ENCODE measurements around the gene NRCAM. TPM values are rescaled to one million over a fixed set of nuclear protein-coding genes. Genes with fewer than 3 reads are reported as not detected.
A peak's percentile ranks its signal among the peaks of the same experiment; 100 is the strongest.

Gene NRCAM
- total RNA-seq, 1 donor from 2014 or later, result 16.2 TPM

DNA sequence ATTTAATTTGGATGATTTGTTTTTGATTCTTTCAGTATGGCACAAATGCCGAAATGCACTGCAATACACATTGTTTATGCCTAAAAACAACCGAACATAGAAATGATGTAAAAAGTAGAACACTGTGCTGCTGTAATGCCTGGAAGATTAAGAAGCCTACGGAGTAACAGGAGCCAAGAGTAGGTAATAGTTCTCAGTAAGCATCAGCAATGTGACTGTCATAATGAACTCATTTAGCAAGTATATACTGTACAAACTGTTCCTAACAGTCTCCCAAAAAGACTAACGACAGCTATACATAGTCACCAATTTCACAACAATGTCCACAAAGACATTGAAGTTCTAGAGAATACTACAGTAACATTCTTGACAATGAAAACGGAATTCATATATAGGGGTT lies 307.1 kb downstream of the NRCAM start:
- no peak for DNase-seq

DNA sequence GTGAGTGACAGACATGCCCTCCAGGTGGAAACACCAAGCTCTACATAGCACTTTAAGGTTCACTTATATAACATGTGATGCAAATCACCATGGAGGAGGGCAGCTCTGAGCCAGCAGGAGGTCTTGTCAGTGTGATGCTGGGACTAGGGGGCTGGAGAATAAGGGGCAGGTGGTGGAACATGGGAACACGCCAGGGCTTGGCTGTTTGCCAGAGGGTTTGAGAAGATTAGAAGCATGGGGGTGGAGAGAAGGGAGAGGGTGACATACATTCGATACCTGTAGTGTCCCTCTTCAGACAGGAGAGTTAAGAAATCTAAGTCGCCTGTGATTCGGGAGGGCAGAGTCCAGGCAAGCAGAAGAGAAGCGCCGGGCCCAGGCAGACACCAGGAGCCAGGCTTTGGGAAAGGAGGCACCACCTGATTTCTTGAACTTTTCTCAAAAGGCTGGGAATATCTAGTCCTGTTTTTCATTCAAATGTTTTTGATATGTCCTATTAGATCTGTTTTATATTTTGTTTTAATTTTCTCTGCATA lies 309.1 kb downstream of the NRCAM start:
- DNase-seq, result peak; percentile 54

DNA sequence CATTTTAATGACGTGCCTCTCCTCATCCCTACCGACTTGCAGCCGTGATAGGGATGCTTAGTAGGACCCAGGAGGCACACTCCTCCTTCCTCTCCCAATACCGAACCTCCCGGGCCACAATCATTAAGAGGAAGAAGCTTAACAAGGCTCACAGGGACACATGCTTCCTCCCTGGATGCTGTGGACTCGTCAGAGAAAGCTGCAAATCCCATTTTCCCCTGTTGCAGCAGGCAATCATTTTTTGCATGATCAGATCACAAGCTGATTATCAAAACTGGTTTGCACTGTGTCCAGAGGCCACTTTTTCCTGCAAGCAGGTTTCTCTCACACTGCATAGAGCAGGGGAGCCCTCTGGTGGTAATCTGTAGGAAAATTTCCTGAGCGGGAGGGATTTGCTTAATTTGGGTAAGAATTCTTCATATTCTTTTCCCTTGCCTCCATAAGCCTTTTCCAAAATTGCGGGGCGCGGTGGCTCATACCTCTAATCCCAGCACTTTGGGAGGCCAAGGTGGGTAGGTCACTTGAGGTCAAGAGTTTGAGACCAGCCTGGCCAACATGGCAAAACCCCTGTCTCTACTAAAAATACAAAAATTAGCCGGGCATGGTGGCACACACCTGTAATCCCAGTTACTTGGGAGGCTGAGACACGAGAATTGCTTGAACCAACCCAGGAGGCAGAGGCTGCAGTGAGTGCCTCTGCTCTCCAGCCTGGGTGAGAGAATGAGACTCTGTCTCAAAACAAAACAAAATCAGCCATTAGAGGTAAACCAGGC lies 310.0 kb downstream of the NRCAM start:
- DNase-seq, result peak; percentile 93

- DNase-seq, result no peak
Observed at GRCh38 chr7:108145401-108145800, 310.8 kb downstream of the NRCAM start.

GRCh38 chr7:108144931-108145330 lies 311.3 kb downstream of the NRCAM start:
- no peak for DNase-seq

GRCh38 chr7:108143658-108144420 lies 312.4 kb downstream of the NRCAM start:
- no peak for DNase-seq

DNA sequence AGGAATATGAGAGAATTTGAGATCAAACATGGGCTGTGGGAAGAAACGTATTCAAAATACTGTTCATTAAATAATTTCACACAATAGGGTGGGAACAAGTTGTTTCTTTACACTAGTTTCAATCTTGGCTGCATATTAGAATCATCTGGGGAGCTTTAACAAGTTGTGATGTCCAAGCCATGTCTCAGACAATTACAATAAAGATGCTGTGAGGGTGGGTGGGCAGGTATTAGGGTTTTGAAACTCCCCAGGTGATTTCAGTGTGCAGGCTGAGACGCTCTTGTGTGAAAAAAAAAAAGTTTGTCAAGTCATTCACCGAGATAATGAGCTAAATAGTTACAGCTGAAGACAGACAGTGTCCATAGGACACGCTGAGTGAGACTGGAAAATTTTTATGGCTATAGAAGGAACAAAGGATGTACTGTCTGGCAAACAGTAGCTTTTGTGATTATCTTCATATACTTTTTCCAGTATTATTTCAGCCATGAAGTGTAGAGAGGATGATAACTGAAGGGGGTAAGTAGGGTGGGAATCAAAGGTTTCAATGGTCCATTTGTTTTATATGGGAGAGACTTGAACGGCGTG lies 313.5 kb downstream of the NRCAM start:
- DNase-seq, result no peak

DNA sequence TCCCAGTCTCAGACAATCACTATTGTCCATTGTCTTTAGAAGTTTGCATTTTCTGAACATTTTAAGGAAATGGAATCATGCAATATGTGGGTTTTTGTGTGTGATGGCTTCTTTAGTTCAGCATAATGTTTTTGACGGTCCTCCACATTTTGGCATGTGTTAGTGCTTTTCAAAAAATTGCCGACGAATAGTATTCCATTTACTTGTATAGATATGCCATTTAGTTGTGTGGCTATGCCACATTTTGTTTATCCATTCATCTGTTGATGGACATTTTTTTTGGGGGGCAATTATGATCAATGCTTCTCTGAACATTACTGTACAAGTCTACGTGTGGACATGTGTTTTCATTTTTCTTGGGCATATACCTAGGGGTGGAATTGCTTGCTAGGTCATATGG lies 314.1 kb downstream of the NRCAM start:
- DNase-seq, result no peak

DNA sequence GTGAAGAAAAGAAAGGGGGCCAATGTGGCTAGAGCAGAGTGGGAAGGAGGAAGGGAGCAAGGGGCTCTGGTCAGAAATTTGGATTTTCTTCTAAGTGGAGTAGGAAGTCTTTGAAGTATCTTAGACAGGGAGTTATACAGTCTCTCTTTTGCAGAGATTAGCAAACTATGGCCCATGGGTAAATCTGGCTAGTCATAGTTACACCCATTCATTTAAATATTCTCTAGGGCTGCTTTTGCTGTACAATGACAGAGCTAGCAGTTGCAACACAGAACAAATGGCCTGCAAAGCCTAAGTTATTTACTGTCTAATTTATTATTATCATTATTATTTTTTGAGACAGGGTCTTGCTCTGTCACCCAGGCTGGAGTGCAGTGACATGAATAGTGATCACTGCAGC lies 315.6 kb downstream of the NRCAM start:
- DNase-seq, result no peak

DNA sequence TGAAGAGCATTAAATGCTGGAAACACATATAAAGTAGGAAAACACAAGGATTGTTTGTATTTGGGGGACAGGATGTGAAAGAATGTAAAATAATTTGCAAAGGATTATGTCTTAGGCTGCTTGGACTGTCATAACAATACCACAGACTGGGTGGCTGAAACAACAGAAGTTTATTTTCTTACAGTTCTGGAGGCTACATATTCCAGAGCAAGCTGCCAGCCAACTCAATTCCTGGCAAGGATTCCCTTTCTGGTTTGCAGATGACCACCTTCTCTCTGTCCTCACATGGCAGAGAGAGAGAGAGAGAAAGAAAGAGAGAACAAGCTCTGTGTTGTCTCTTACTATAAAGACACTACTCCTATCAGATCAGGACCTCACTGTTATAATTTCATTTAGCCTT lies 317.3 kb downstream of the NRCAM start:
- no peak for DNase-seq

DNA sequence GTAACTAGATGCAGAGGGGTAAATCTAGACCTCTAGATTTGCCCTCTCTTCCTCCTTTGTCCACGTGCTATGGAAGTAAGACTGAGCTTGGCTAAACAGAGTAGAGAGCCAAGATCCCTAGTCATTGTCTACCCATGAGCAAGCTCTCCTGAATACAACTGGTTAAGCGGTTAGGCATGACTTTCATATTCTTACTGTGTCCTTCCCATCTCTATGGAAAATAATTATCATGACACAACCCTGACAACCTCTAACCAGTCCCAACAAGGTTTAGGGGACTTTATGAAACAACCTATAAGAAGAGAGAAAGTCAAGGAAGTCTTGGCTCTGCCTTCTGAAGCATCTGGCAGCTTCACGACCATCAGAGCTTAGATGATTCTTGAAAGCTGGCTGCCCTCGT lies 318.2 kb downstream of the NRCAM start:
- DNase-seq, result no peak

DNA sequence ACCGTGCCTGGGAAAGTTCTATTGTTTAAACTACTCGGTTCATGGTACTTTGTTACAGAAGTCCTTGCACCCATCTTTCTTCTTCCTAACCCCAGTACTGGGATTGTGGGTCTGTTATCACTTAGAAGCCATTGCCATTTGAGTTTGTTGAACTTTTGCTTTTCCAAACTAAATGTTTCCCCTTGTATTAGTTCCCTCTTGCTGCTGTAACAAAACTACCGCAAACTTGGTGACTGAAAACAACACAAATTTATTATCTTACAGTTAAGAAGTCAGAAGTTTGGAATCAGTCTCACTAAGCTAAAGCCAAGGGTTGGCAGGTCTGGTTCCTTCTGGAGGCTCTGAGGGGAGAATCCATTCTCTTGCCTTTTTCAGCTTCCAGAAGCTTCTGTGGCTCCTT lies 319.2 kb downstream of the NRCAM start:
- no peak for DNase-seq

DNA sequence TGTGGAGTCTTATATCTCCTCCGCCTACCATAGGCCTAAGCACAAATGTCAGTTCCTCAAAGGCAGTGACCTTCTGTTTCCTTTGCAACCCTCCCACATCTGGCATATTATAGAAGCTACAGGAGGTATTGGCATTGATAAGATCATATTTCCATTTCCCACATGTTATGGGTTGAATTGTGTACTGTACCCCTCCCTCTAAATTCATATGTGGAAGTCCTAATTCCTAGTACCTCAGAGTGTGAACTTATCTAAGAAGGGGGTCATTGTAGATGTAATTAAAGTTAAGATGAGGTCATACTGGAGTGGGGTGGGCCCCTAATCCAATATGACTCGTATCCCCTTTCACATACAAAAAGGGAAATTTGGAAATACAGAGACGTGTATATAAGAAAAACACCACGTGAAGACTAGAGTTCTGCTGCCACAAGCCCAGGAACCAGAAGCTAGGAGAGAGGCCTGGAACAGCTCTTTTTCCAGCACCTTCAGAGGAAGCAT lies 320.0 kb downstream of the NRCAM start:
- no peak for DNase-seq

GRCh38 chr7:108135446-108136190 lies 320.6 kb downstream of the NRCAM start:
- DNase-seq, result no peak

GRCh38 chr7:108134486-108134885 lies 321.8 kb downstream of the NRCAM start:
- no peak for DNase-seq

DNA sequence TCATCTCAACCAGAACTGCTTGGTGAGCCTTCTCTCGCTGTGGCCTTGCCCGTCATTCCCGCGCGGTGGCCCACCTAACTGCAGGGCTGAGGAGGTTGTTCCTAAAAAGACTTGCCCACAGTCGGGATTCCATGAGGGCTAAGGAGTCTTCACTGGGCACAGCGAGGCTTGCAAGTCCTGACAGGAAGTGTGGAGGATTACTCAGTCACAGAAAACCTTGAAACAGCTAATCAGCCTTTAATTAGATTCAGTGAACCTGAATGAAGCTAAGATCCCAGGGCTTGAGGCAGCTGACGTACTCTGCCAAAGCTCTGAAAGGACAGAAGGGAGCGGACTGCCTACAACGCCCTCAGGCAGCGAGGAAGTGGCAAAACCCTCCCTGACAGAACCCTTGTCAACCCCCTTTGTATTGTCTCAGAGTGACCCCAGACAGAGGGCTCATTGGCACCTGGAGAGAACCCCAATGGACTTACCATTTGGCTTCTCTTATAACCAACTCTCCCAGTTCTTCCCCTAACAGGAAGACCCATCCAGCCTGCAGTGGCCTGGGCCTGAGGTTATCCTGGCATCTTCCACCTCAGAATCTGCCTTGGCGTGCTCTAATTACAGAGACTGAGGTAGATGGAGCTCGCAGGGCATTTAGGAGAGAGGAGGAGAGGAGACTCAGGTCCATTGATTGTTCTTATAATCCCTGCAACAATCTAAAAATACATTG lies 323.5 kb downstream of the NRCAM start:
- DNase-seq, result no peak

GRCh38 chr7:108130261-108130660 lies 326.0 kb downstream of the NRCAM start, which contains the start of gene LAMB4:
LAMB4 (minus strand) TSS chr7:108130361; CDS start chr7:108123164, 7,197 bp downstream.
- no peak for DNase-seq

- no peak for DNase-seq
Observed at GRCh38 chr7:108129018-108129965, 326.9 kb downstream of the NRCAM start.

DNA sequence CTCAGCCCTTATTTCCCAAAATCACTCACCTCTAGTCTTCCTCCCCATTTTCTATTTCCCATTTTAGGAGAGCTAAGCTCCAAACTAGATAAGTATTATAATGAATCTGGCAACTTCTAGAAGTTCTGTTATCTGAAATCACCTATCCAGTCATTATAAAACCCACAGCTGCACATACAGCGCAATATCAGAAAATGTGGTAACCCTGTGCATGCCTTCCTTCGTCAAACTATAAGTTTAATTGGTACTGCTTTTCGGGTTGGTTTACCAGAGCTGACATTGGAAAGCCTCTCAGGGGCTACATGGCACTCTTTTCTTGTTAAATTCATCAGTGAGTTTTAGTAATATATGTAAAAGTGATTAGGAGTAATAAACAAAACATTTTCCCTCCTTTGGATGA lies 327.7 kb downstream of the NRCAM start:
- DNase-seq, result no peak

DNA sequence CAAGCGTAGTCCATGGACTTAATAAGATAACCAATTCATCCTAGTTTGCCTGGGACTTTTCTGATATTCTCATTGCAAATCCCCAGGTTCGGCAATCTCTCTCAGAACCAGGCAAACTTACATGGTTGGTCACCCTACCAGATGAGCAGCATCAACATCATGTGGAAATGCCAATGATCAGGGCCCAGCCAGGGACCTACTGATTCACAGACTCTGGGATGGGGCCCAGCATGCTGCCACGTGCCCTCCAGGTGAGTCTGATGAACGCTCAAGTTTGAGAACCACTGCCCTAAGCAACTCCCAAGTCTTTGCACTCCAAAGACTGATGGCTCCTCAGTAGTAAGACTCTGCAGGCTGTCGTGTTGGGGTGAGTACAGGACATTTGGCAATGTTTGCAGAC lies 328.8 kb downstream of the NRCAM start:
- DNase-seq, result no peak
